ENCODE measurements around the gene FRYL.
"Not testable (repeated sequence)": the region's sequence is repeated elsewhere in the genome, so short reads cannot be mapped to it uniquely, and the experiment has no call there.

FRYL gene

GRCh38 chr4:48665555-48666186, 114.4 kb downstream of the FRYL start:
- no peak for DNase-seq

GRCh38 chr4:48664938-48665337, 115.1 kb downstream of the FRYL start:
- no peak for DNase-seq

GRCh38 chr4:48661391-48661790, 118.7 kb downstream of the FRYL start:
- no peak for DNase-seq

GRCh38 chr4:48660347-48660746, 119.7 kb downstream of the FRYL start:
- no peak for DNase-seq

- no peak for DNase-seq
These were observed 125.9 kb downstream of the FRYL start for GRCh38 chr4:48654015-48654664.

GRCh38 chr4:48653217-48654014, 126.7 kb downstream of the FRYL start:
- peak in 52 of 56 donors; percentile 6 to 86 (median 53) for DNase-seq

GRCh38 chr4:48651914-48652313, 128.2 kb downstream of the FRYL start:
- no peak for DNase-seq

GRCh38 chr4:48649505-48649904, 130.6 kb downstream of the FRYL start:
- DNase-seq = peak in 1 of 56 donors; percentile 20

GRCh38 chr4:48645225-48645794, 134.8 kb downstream of the FRYL start:
- DNase-seq = no peak

GRCh38 chr4:48642421-48643374, 137.4 kb downstream of the FRYL start:
- DNase-seq = no peak

GRCh38 chr4:48641401-48641800, 138.7 kb downstream of the FRYL start:
- DNase-seq = no peak

GRCh38 chr4:48640699-48641098, 139.4 kb downstream of the FRYL start:
- no peak for DNase-seq

- no peak for DNase-seq
These were observed 139.9 kb downstream of the FRYL start for GRCh38 chr4:48640225-48640624.

- DNase-seq = no peak
These were observed 140.3 kb downstream of the FRYL start for GRCh38 chr4:48639807-48640206.

GRCh38 chr4:48638586-48638985, 141.5 kb downstream of the FRYL start:
- not testable (repeated sequence) for DNase-seq

- DNase-seq = no peak
These were observed 143.2 kb downstream of the FRYL start for GRCh38 chr4:48636911-48637310.

GRCh38 chr4:48635980-48636379, 144.1 kb downstream of the FRYL start:
- DNase-seq = peak in 1 of 56 donors; percentile 17

- peak in 2 of 56 donors; percentile 9 to 32 for DNase-seq
These were observed 144.8 kb downstream of the FRYL start for GRCh38 chr4:48635310-48635709.

GRCh38 chr4:48634688-48635308, 145.3 kb downstream of the FRYL start:
- DNase-seq = no peak

GRCh38 chr4:48633657-48634056, 146.4 kb downstream of the FRYL start:
- DNase-seq = no peak

All from amygdala (tissue), 56 donors.